ENCODE measurements around the gene ADD2.
"Not testable (repeated sequence)": the region's sequence is repeated elsewhere in the genome, so short reads cannot be mapped to it uniquely, and the experiment has no call there.

The ADD2 gene

DNA sequence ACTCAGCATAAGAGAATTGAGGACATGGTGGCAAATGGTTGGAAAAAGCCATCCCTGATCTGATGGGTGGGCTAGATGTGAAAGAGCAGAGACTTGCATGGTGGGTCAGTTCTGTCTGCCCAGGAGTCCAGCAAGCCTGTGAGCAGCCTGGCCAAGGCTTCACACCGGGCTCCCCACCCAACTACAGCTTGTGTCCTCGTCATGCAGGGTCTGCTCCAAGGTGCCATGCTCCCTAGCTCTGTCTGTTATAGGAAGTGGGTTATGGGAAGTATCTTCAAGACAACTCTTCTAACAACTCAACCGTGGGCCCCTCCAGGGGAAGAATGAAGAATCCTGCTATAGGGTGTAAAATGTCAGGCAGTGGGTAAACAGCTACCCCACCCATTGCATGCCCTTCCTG, 97.4 kb downstream of the ADD2 start:
- H3K4me1 Mint-ChIP-seq = no peaks in the 10 kb centered on the region
- H3K9me3 Mint-ChIP-seq = no peaks in the 10 kb centered on the region
- no peaks in the 10 kb centered on the region for H3K36me3 Mint-ChIP-seq
- DNase-seq (ENCODE audit: low spot score in 2 of 2) = no peak
- ATAC-seq = no peak
- H3K27ac Mint-ChIP-seq = no peak overlapping the region
- no peak overlapping the region for H3K4me3 Mint-ChIP-seq

GRCh38 chr2:70670202-70670601, 97.8 kb downstream of the ADD2 start:
- H3K9me3 Mint-ChIP-seq = no peaks in the 10 kb centered on the region
- H3K27ac Mint-ChIP-seq = no peak overlapping the region
- ATAC-seq (no peak), DNase-seq (ENCODE audit: low spot score in 2 of 2) (no peak)
- H3K4me3 Mint-ChIP-seq = no peak overlapping the region
- H3K36me3 Mint-ChIP-seq = no peaks in the 10 kb centered on the region
- H3K4me1 Mint-ChIP-seq = no peaks in the 10 kb centered on the region

- peaks cover 7% of the 10 kb centered on the region for H3K4me1 Mint-ChIP-seq
- no peaks in the 10 kb centered on the region for H3K9me3 Mint-ChIP-seq
- DNase-seq (ENCODE audit: low spot score in 2 of 2) (no peak), ATAC-seq (no peak)
- no peak overlapping the region for H3K27ac Mint-ChIP-seq
- H3K4me3 Mint-ChIP-seq = no peak overlapping the region
- no peaks in the 10 kb centered on the region for H3K36me3 Mint-ChIP-seq
Observed at GRCh38 chr2:70668911-70669310, 99.1 kb downstream of the ADD2 start.

DNA sequence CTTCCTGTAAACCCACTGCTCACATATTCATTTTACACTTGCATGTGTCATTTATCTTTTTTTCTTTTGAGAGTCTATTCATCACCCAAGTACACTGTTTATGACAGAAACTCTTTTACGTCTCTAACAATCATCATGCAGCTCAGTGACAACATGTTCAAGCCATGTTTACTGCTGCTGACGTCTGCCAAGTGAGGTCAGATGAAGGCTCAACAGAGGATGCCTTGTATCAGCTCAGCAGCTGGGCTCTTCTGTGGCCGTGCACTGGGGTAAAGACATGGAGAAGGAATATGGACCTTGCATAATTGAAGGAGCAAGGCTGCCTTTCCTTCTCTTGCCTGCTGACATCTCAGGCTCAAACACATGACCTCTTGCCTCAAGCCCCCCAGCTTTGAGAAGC, 99.6 kb downstream of the ADD2 start:
- no peaks in the 10 kb centered on the region for H3K9me3 Mint-ChIP-seq
- no peak overlapping the region for H3K27ac Mint-ChIP-seq

DNA sequence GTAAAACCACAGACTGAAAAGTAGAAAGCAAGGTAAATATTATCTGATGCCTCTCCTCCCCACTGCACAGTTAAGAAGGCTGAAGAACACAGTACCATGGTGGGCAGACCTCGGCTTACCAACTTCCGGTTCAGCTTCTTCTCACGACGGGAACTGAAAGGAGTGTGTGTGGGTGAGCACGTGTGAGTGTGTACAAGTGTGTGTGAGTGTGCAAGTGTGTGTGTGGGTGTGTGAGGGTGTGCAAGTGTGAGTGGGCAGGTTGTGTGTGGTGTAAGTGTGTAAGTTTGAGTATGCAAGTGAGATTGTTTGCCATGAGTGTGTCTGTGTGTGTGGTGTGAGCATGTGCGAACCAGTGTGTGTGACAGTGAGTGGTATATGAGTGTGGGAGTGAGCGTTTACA, 103.5 kb downstream of the ADD2 start:
- DNase-seq (ENCODE audit: low spot score in 2 of 2) (no peak), ATAC-seq (peak; percentile 44)
- H3K27ac Mint-ChIP-seq = no peak overlapping the region
- H3K36me3 Mint-ChIP-seq = no peaks in the 10 kb centered on the region
- peaks cover 7% of the 10 kb centered on the region for H3K4me1 Mint-ChIP-seq
- no peaks in the 10 kb centered on the region for H3K9me3 Mint-ChIP-seq
- H3K4me3 Mint-ChIP-seq = no peak overlapping the region

More for the DNA sequence above, 99.6 kb downstream of the ADD2 start:
- no peaks in the 10 kb centered on the region for H3K36me3 Mint-ChIP-seq
- DNase-seq (ENCODE audit: low spot score in 2 of 2) = no peak
- peaks cover 7% of the 10 kb centered on the region for H3K4me1 Mint-ChIP-seq
- ATAC-seq = no peak
- H3K4me3 Mint-ChIP-seq = no peak overlapping the region

GRCh38 chr2:70663411-70663810, 104.6 kb downstream of the ADD2 start:
- H3K27ac Mint-ChIP-seq = no peak overlapping the region
- no peaks in the 10 kb centered on the region for H3K9me3 Mint-ChIP-seq
- H3K4me1 Mint-ChIP-seq = peaks cover 7% of the 10 kb centered on the region
- no peak for ATAC-seq
- DNase-seq (ENCODE audit: low spot score in 2 of 2) = no peak
- H3K36me3 Mint-ChIP-seq = no peaks in the 10 kb centered on the region
- no peak overlapping the region for H3K4me3 Mint-ChIP-seq

DNA sequence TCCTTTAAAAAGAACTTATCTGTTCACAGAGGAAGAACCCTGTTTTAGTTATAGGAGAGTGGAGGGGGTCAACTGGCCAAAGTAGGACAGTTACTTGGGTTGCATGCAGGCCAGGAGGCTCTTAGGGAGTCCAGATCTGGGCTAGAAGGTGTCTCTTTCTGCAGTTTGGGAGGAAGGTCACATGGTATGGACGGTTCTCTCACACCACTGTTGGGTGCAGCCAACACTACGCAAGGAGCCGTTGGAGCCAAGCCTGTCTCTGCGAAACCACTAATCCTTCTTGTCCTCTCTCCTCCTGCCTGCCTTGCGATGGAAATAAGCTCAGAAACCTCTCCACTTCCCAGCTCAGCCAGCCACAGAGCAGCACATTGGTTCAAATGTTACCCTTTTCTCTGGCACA, 108.4 kb downstream of the ADD2 start:
- Mint-ChIP-seq H3K4me1 (peaks cover 10% of the 10 kb centered on the region), H3K36me3 (no peaks in the 10 kb centered on the region), H3K9me3 (no peaks in the 10 kb centered on the region), H3K4me3 (no peak overlapping the region), H3K27ac (no peak overlapping the region)
- no peak for DNase-seq (ENCODE audit: low spot score in 2 of 2)
- ATAC-seq = no peak

GRCh38 chr2:70658476-70658875, 109.5 kb downstream of the ADD2 start:
- H3K27ac Mint-ChIP-seq = no peak overlapping the region
- DNase-seq (ENCODE audit: low spot score in 2 of 2) (no peak), ATAC-seq (no peak)
- peaks cover 6% of the 10 kb centered on the region for H3K4me1 Mint-ChIP-seq
- H3K36me3 Mint-ChIP-seq = no peaks in the 10 kb centered on the region
- no peaks in the 10 kb centered on the region for H3K9me3 Mint-ChIP-seq
- no peak overlapping the region for H3K4me3 Mint-ChIP-seq

DNA sequence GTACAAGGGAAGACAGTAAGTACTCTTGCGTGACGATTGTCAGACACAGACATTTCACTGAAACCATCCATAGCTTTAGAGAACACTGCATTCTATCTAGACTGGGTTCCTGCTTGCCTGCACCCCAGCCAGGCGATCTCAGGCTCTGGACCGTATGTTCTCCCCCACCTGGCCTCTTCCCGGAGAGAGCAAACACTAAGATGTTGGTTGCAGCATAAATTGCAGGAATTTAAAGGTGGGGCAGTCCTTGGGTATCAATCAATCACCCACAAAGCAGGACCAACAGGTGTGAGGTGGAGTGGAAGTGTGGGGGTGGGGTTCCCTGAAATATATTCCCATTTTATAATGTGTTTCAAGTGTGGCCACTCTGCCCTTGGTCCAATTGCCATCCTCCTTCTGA, 110.8 kb downstream of the ADD2 start:
- Mint-ChIP-seq H3K27ac (no peak overlapping the region), H3K4me3 (no peak overlapping the region), H3K9me3 (no peaks in the 10 kb centered on the region), H3K4me1 (peaks cover 6% of the 10 kb centered on the region), H3K36me3 (no peaks in the 10 kb centered on the region)
- ATAC-seq (no peak), DNase-seq (ENCODE audit: low spot score in 2 of 2) (no peak)

GRCh38 chr2:70656421-70657010, 111.5 kb downstream of the ADD2 start:
- DNase-seq (ENCODE audit: low spot score in 2 of 2) (no peak), ATAC-seq (no peak)
- H3K27ac Mint-ChIP-seq = no peak overlapping the region
- H3K4me3 Mint-ChIP-seq = no peak overlapping the region
- H3K36me3 Mint-ChIP-seq = no peaks in the 10 kb centered on the region
- no peaks in the 10 kb centered on the region for H3K9me3 Mint-ChIP-seq
- H3K4me1 Mint-ChIP-seq = peaks cover 6% of the 10 kb centered on the region

- Mint-ChIP-seq H3K4me3 (no peak overlapping the region), H3K9me3 (no peaks in the 10 kb centered on the region), H3K4me1 (peaks cover 6% of the 10 kb centered on the region), H3K27ac (no peak overlapping the region), H3K36me3 (no peaks in the 10 kb centered on the region)
- no peak for DNase-seq (ENCODE audit: low spot score in 2 of 2)
- no peak for ATAC-seq
Observed at GRCh38 chr2:70655786-70656185, 112.2 kb downstream of the ADD2 start.

- not testable (repeated sequence) for H3K4me3 Mint-ChIP-seq; DNase-seq (ENCODE audit: low spot score in 2 of 2); H3K36me3 Mint-ChIP-seq; H3K9me3 Mint-ChIP-seq; H3K4me1 Mint-ChIP-seq; H3K27ac Mint-ChIP-seq
- peak; percentile 28 for ATAC-seq
Observed at GRCh38 chr2:70655211-70655610, 112.8 kb downstream of the ADD2 start.

GRCh38 chr2:70651727-70652126, 116.3 kb downstream of the ADD2 start:
- no peak overlapping the region for H3K4me3 Mint-ChIP-seq
- DNase-seq (ENCODE audit: low spot score in 2 of 2) (no peak), ATAC-seq (no peak)
- no peak overlapping the region for H3K27ac Mint-ChIP-seq
- no peaks in the 10 kb centered on the region for H3K36me3 Mint-ChIP-seq
- no peaks in the 10 kb centered on the region for H3K9me3 Mint-ChIP-seq
- H3K4me1 Mint-ChIP-seq = peaks cover 6% of the 10 kb centered on the region

DNA sequence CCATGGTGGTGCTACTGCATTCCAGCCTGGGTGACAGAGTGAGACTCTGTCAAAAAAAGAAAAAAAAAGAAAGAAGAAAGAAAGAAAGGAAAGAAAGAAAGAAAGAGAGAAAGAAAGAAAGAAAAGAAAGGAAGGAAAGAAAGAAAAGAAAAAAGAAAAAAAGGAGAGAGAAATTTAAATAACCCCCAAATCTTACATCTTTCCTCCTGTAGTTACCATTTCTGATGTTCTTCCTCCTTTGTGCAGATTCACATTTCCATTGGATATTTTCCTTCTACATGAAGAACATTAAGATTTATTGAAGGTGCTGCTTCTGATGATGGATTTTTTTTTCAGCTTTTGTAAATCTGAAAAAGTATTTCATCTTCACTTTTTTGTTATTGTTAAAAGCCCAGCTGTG, 117.0 kb downstream of the ADD2 start:
- peaks cover under 1% of the 10 kb centered on the region for H3K4me1 Mint-ChIP-seq
- no peaks in the 10 kb centered on the region for H3K9me3 Mint-ChIP-seq
- no peaks in the 10 kb centered on the region for H3K36me3 Mint-ChIP-seq
- H3K27ac Mint-ChIP-seq = no peak overlapping the region
- ATAC-seq = no peak
- H3K4me3 Mint-ChIP-seq = no peak overlapping the region
- DNase-seq (ENCODE audit: low spot score in 2 of 2) = no peak

- Mint-ChIP-seq H3K36me3 (no peaks in the 10 kb centered on the region), H3K9me3 (no peaks in the 10 kb centered on the region), H3K4me3 (no peak overlapping the region), H3K4me1 (no peaks in the 10 kb centered on the region), H3K27ac (no peak overlapping the region)
- no peak for DNase-seq (ENCODE audit: low spot score in 2 of 2)
- no peak for ATAC-seq
Observed at GRCh38 chr2:70648961-70649360, 119.0 kb downstream of the ADD2 start.

DNA sequence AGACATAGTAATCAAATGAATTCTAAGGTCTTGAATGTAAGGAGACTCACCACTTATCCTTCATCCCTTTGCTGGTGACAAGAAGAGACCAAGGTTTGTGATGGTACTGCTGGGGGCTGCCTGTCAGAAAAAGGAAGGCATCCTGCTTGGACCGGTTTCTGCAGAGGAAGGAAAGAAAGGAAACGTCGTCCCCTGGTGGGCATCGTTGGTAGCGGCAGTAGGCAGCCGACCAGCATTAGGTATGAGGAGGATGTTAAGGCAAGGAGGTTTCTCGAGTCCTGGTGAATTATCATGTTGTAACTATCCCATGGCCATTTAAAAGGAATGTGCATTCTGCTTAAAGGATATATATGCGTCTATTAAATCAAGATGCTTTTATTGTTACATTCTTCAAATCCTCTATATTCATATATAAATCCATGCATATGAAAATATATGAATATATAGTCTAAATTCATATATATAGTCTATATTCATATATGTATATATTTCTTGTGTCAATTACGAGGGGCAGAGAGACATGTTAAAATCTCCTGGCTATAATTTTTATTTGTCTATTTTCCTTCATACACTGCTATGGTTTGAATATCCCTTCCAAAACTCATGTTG, 120.0 kb downstream of the ADD2 start:
- no peaks in the 10 kb centered on the region for H3K36me3 Mint-ChIP-seq
- H3K4me3 Mint-ChIP-seq = no peak overlapping the region
- no peaks in the 10 kb centered on the region for H3K9me3 Mint-ChIP-seq
- DNase-seq (ENCODE audit: low spot score in 2 of 2) (peak; percentile 53 to 86), ATAC-seq (peak; percentile 79)
- no peak overlapping the region for H3K27ac Mint-ChIP-seq
- H3K4me1 Mint-ChIP-seq = no peaks in the 10 kb centered on the region

- no peaks in the 10 kb centered on the region for H3K36me3 Mint-ChIP-seq
- no peak for ATAC-seq
- H3K4me1 Mint-ChIP-seq = peaks cover 3% of the 10 kb centered on the region
- no peak for DNase-seq (ENCODE audit: low spot score in 2 of 2)
- no peaks in the 10 kb centered on the region for H3K9me3 Mint-ChIP-seq
- H3K27ac Mint-ChIP-seq = no peak overlapping the region
- H3K4me3 Mint-ChIP-seq = no peak overlapping the region
Observed at GRCh38 chr2:70646420-70646818, 121.6 kb downstream of the ADD2 start.
